Liver (tissue), 9 donors: ENCODE results near the gene CELSR1. TPM values are rescaled to one million over a fixed set of nuclear protein-coding genes. Genes with fewer than 3 reads are reported as not detected.

Experiments
- DNase-seq: peaks from one replicate; pipeline ENCODE4 v3.0.0-alpha.2; 2017; ENCODE audit warnings: low spot score
- H3K27ac ChIP-seq, 2 donors: one replicate each; pipeline ENCODE4 v1.7.0; 2013; ENCODE audit warnings: inconsistent platforms in 2 of 2, low read length in 2 of 2, control low read depth in 1 of 2, low read depth in 1 of 2, mild to moderate bottlenecking in 1 of 2
- H3K27me3 ChIP-seq, 4 donors: one replicate each; pipeline versions ENCODE4 v1.6.1 to v1.7.0; 2013; ENCODE audit warnings: low read length in 3 of 4, inconsistent platforms in 1 of 4, mild to moderate bottlenecking in 1 of 4, moderate library complexity in 1 of 4; ENCODE audit not compliant: control insufficient read depth in 4 of 4, insufficient read depth in 4 of 4
- H3K36me3 ChIP-seq, 4 donors: one replicate each; pipeline versions ENCODE4 v1.6.1 to v1.7.0; 2013; ENCODE audit warnings: low read length in 3 of 4, mild to moderate bottlenecking in 3 of 4, low read depth in 1 of 4, moderate library complexity in 1 of 4; ENCODE audit not compliant: control insufficient read depth in 4 of 4, insufficient read depth in 3 of 4
- H3K4me1 ChIP-seq, 4 donors: one replicate each; pipeline versions ENCODE4 v1.6.1 to v1.7.0; 2013; ENCODE audit warnings: low read length in 3 of 4, mild to moderate bottlenecking in 3 of 4, moderate library complexity in 1 of 4; ENCODE audit not compliant: control insufficient read depth in 4 of 4, insufficient read depth in 4 of 4
- H3K4me3 ChIP-seq, 3 donors: one replicate each; pipeline versions ENCODE4 v1.6.1 to v1.7.0; 2013; ENCODE audit warnings: low read length in 3 of 3, control low read depth in 1 of 3, low read depth in 1 of 3, mild to moderate bottlenecking in 1 of 3
- H3K9ac ChIP-seq, 2 donors: one replicate each; pipeline ENCODE4 v1.7.0; 2013; ENCODE audit warnings: low read length in 2 of 2, mild to moderate bottlenecking in 2 of 2, moderate library complexity in 2 of 2, control low read depth in 1 of 2, low read depth in 1 of 2
- H3K9me3 ChIP-seq, 4 donors: one replicate each; pipeline versions ENCODE4 v1.6.1 to v1.7.0; 2013; ENCODE audit warnings: low read length in 3 of 4; ENCODE audit not compliant: control insufficient read depth in 4 of 4
- ATF3 ChIP-seq: IDR thresholded peaks from 2 replicates; pipeline ENCODE4 v1.6.1; 2016; ENCODE audit warnings: antibody characterized with exemption
- EGR1 ChIP-seq, 2 donors: IDR thresholded peaks; 2 replicates each; pipeline ENCODE4 v1.6.1; 2016 to 2018; ENCODE audit warnings: antibody characterized with exemption in 2 of 2, low read depth in 2 of 2
- FOXA1 ChIP-seq: IDR thresholded peaks from 2 replicates; pipeline ENCODE4 v1.6.1; 2016; ENCODE audit warnings: antibody characterized with exemption
- FOXA2 ChIP-seq: IDR thresholded peaks from 2 replicates; pipeline ENCODE4 v1.6.1; 2016; ENCODE audit warnings: antibody characterized with exemption
- GABPA ChIP-seq, 2 donors: IDR thresholded peaks in 1 of 2; conservative IDR thresholded peaks in 1 of 2; 2 replicates each; pipeline ENCODE4 v1.6.1; 2016; ENCODE audit warnings: antibody characterized with exemption in 2 of 2, mild to moderate bottlenecking in 1 of 2, moderate library complexity in 1 of 2
- HNF4A ChIP-seq, 2 donors: conservative IDR thresholded peaks; 2 replicates each; pipeline ENCODE4 v1.6.1; 2016; ENCODE audit warnings: antibody characterized with exemption in 2 of 2, mild to moderate bottlenecking in 2 of 2
- HNF4G ChIP-seq: IDR thresholded peaks from 2 replicates; pipeline ENCODE4 v1.6.1; 2016; ENCODE audit warnings: antibody characterized with exemption
- JUND ChIP-seq, 2 donors: IDR thresholded peaks; 2 replicates each; pipeline ENCODE4 v1.6.1; 2016; ENCODE audit warnings: antibody characterized with exemption in 2 of 2
- NR2F2 ChIP-seq: IDR thresholded peaks from 2 replicates; pipeline ENCODE4 v1.6.1; 2016; ENCODE audit warnings: antibody characterized with exemption
- RAD21 ChIP-seq, 2 donors: IDR thresholded peaks; 2 replicates each; pipeline ENCODE4 v1.6.1; 2016; ENCODE audit warnings: antibody characterized with exemption in 2 of 2, mild to moderate bottlenecking in 2 of 2
- RXRA ChIP-seq, 2 donors: IDR thresholded peaks; 2 replicates each; pipeline ENCODE4 v1.6.1; 2017 to 2018; ENCODE audit warnings: antibody characterized with exemption in 2 of 2, mild to moderate bottlenecking in 1 of 2
- SP1 ChIP-seq: IDR thresholded peaks from 2 replicates; pipeline ENCODE4 v1.6.1; 2018; ENCODE audit warnings: antibody characterized with exemption, mild to moderate bottlenecking
- TAF1 ChIP-seq: conservative IDR thresholded peaks from 2 replicates; pipeline ENCODE4 v1.6.1; 2016; ENCODE audit warnings: antibody characterized with exemption, mild to moderate bottlenecking
- YY1 ChIP-seq: IDR thresholded peaks from 2 replicates; pipeline ENCODE4 v1.6.1; 2016; ENCODE audit warnings: antibody characterized with exemption, mild to moderate bottlenecking
- ZBTB33 ChIP-seq: IDR thresholded peaks from 2 replicates; pipeline ENCODE4 v1.6.1; 2016; ENCODE audit warnings: antibody characterized with exemption
- WGBS: extraction: QIAGEN DNeasy Blood & Tissue Kit; methylation state at CpG from one replicate; pipeline ENCODE4 v1.1.7; 2013; 5-methylcytosine and 5-hydroxymethylcytosine counted together
- polyA plus RNA-seq, 2 donors: library from polyadenylated mRNA; stranded (reverse) in 1 of 2; unstranded in 1 of 2; fragments of 200-250 nt in 1 of 2; fragments of >200 nt in 1 of 2; fragmentation: Nextera tagmentation in 1 of 2; extraction: Ambion mirVana in 1 of 2; gene quantifications; one replicate each; pipeline versions ENCODE4 v1.2.1 to v1.2.3, GENCODE V29; 2013 to 2015
- total RNA-seq, 2 donors: library from RNA; depleted of rRNA; stranded (reverse); fragments of >200 nt; gene quantifications; one replicate each; pipeline ENCODE4 v1.2.3, GENCODE V29; 2014
- TF ChIP-seq, protein P1 (sequence below): IDR thresholded peaks from 2 replicates; pipeline ENCODE4 v1.6.1; 2016; ENCODE audit warnings: antibody characterized with exemption
- TF ChIP-seq, protein P2 (sequence below): fragments of 150-350 bp; IDR thresholded peaks from 2 replicates; pipeline ENCODE4 v1.5.1; 2017; ENCODE audit warnings: improper control_type of control experiment, low read depth, low read length; ENCODE audit not compliant: missing input control
- TF ChIP-seq, protein P3 (sequence below): IDR thresholded peaks from 2 replicates; pipeline ENCODE4 v1.6.1; 2016; ENCODE audit warnings: antibody characterized with exemption, mild to moderate bottlenecking
- donor health status: healthy.
- donor health status: healthy.
- donor health status: healthy.
- donor health status: healthy.
- donor health status: healthy.

CELSR1 gene
- total and polyA plus RNA-seq, 4 donors = 0.37 to 1.6 (median 1.3) TPM

DNA sequence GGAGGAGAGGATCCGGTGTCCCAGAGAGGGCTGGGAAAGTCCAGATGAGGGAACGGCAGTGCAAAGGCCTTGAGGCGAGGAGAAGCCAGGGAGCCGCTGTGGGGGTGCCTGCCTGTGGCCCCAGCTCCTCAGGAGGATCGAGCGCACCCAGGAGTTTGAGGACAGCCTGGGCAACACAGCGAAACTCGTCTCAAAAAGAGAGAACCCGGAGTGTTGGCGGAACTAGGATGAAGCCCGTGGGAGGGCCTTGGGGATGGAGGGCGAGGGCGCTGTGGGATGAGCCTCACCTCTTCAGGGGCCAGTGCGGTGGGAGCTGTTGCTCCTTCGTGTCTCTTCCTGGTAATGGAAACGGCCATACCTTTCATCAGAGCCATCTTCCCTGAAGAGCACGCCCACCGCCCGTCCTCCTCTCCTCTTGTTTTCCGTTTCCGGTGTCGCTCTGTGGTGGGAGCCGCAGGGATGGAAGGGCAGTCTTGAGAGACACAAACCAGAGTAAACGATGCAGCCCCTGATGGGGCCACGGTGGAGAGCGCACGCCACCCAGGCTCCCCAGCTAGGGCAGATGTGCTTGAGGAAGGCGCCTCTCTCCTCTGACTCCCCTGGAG, 186.2 kb downstream of the CELSR1 start:
- no peak for DNase-seq
- Histone ChIP-seq H3K9ac (no peak overlapping the region), H3K36me3 (peaks cover 26 to 73% (median 40%) of the 10 kb centered on the region in 4 donors), H3K27me3 (no peaks in the 10 kb centered on the region), H3K4me1 (no peaks in the 10 kb centered on the region), H3K27ac (no peak overlapping the region), H3K9me3 (no peaks in the 10 kb centered on the region), H3K4me3 (no peak overlapping the region)
- TF ChIP-seq JUND (IDR thresholded peaks at IDR 0.05) = no peak
- TF ChIP-seq SP1 = no peak
- TF ChIP-seq, protein P1, sequence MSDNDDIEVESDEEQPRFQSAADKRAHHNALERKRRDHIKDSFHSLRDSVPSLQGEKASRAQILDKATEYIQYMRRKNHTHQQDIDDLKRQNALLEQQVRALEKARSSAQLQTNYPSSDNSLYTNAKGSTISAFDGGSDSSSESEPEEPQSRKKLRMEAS = no peak
- TF ChIP-seq YY1 = no peak
- no peak for TF ChIP-seq HNF4A (conservative IDR thresholded peaks at IDR 0.05)
- TF ChIP-seq TAF1 = no peak
- TF ChIP-seq, protein P2, sequence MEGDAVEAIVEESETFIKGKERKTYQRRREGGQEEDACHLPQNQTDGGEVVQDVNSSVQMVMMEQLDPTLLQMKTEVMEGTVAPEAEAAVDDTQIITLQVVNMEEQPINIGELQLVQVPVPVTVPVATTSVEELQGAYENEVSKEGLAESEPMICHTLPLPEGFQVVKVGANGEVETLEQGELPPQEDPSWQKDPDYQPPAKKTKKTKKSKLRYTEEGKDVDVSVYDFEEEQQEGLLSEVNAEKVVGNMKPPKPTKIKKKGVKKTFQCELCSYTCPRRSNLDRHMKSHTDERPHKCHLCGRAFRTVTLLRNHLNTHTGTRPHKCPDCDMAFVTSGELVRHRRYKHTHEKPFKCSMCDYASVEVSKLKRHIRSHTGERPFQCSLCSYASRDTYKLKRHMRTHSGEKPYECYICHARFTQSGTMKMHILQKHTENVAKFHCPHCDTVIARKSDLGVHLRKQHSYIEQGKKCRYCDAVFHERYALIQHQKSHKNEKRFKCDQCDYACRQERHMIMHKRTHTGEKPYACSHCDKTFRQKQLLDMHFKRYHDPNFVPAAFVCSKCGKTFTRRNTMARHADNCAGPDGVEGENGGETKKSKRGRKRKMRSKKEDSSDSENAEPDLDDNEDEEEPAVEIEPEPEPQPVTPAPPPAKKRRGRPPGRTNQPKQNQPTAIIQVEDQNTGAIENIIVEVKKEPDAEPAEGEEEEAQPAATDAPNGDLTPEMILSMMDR = no peak
- TF ChIP-seq ZBTB33 = no peak
- TF ChIP-seq EGR1 (IDR thresholded peaks at IDR 0.05; ENCODE audit: low read depth in 2 of 2) = no peak
- TF ChIP-seq GABPA (IDR thresholded peaks at IDR 0.05 in 1 of 2, conservative IDR thresholded peaks at IDR 0.05 in 1 of 2) = no peak
- no peak for TF ChIP-seq FOXA1
- TF ChIP-seq FOXA2 = no peak
- TF ChIP-seq, protein P3, sequence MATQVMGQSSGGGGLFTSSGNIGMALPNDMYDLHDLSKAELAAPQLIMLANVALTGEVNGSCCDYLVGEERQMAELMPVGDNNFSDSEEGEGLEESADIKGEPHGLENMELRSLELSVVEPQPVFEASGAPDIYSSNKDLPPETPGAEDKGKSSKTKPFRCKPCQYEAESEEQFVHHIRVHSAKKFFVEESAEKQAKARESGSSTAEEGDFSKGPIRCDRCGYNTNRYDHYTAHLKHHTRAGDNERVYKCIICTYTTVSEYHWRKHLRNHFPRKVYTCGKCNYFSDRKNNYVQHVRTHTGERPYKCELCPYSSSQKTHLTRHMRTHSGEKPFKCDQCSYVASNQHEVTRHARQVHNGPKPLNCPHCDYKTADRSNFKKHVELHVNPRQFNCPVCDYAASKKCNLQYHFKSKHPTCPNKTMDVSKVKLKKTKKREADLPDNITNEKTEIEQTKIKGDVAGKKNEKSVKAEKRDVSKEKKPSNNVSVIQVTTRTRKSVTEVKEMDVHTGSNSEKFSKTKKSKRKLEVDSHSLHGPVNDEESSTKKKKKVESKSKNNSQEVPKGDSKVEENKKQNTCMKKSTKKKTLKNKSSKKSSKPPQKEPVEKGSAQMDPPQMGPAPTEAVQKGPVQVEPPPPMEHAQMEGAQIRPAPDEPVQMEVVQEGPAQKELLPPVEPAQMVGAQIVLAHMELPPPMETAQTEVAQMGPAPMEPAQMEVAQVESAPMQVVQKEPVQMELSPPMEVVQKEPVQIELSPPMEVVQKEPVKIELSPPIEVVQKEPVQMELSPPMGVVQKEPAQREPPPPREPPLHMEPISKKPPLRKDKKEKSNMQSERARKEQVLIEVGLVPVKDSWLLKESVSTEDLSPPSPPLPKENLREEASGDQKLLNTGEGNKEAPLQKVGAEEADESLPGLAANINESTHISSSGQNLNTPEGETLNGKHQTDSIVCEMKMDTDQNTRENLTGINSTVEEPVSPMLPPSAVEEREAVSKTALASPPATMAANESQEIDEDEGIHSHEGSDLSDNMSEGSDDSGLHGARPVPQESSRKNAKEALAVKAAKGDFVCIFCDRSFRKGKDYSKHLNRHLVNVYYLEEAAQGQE = no peak
- no peak for TF ChIP-seq NR2F2
- TF ChIP-seq RAD21 (IDR thresholded peaks at IDR 0.05) = no peak
- TF ChIP-seq RXRA (IDR thresholded peaks at IDR 0.05) = no peak
- no peak for TF ChIP-seq HNF4G
- no peak for TF ChIP-seq ATF3
- 95% methylated on average over 28 of the region's 28 CpGs for WGBS
